IPS-18a (cell line): ENCODE measurements around the gene PTPRN2.
"Not testable (repeated sequence)": the region's sequence is repeated elsewhere in the genome, so short reads cannot be mapped to it uniquely, and the experiment has no call there.

ENCODE experiments used
- H3K27ac ChIP-seq: one replicate; pipeline ENCODE4 v1.5.1; 2013; ENCODE audit warnings: low read length
- H3K27me3 ChIP-seq: one replicate; pipeline ENCODE4 v1.6.1; 2013; ENCODE audit warnings: mild to moderate bottlenecking, low read length; ENCODE audit not compliant: control insufficient read depth, insufficient read depth
- H3K36me3 ChIP-seq: one replicate; pipeline ENCODE4 v1.6.1; 2013; ENCODE audit warnings: low read depth, low read length; ENCODE audit not compliant: control insufficient read depth
- H3K4me1 ChIP-seq: one replicate; pipeline ENCODE4 v1.6.1; 2013; ENCODE audit warnings: low read depth, low read length; ENCODE audit not compliant: control insufficient read depth
- H3K4me3 ChIP-seq: one replicate; pipeline ENCODE4 v1.5.1; 2013; ENCODE audit warnings: low read length
- H3K9ac ChIP-seq: one replicate; pipeline ENCODE4 v1.6.1; 2013; ENCODE audit warnings: mild to moderate bottlenecking, low read length, moderate library complexity
- H3K9me3 ChIP-seq: one replicate; pipeline ENCODE4 v1.6.1; 2013; ENCODE audit warnings: low read depth, low read length; ENCODE audit not compliant: control insufficient read depth

The PTPRN2 gene

DNA sequence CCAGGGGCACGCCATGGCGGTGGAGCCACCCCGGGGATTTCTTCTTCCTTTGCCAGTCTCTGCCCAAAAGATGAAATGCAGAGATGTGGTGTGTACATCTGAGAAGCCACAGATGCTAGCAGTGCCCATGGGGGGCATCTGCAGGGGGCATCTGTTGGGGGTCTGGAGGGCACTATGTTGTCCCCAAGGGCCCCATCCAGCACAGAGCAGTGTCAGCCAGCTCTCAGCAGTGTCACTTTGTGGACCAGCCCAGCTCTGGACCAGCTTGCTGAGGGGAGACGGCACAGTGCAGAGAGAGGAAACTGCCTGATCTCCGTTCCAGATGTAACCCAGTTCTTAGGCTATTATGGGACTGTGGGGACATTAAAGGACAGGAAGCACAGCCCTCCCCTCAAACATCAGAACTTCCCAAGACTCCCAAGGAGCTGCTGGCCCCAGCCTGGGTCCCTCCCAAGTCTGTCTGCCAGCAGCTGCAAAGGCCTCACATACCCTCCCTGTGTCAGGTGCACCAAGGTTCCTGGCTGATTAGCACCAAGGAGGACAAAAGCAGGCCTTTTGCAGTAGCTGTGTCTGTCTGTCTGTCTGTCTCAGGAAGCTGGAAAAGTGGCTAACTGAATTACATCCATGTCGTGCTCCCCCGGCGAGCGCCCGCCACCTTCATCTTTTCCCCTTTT, 536.5 kb downstream of the PTPRN2 start:
- Histone ChIP-seq H3K9ac (no peak overlapping the region), H3K4me1 (no peaks in the 10 kb centered on the region), H3K4me3 (no peak overlapping the region), H3K27me3 (no peaks in the 10 kb centered on the region), H3K27ac (no peak overlapping the region), H3K9me3 (no peaks in the 10 kb centered on the region), H3K36me3 (no peaks in the 10 kb centered on the region)

DNA sequence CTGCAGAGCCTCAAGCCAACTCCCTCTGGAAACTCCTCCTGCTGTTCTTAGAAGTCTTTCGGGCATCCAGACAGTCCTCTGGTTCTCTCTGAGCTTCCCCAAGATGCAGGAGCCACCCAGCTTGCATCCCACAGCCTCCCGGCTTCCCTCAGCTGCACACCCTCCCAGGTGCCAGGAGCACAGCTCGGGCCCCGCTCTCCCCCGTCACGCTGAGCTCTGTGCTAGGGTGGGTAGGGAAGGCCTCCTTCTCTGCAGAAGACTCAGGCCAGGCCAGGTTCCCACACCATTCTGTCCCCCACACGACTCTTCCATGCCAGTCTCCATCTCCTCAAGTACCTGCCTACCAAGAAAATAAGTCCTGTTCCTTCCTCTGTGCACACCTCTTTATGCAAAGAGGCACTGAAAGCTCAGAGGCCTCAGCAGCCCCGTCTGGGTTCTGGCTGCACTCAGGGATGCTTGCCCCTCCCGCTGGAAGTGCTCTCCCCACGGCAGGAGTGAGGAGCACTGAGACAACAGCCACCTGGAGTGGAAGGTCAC, 537.1 kb downstream of the PTPRN2 start:
- no peak overlapping the region for H3K4me3 ChIP-seq
- H3K9ac ChIP-seq, result no peak overlapping the region
- no peak overlapping the region for H3K27ac ChIP-seq
- H3K4me1 ChIP-seq, result no peaks in the 10 kb centered on the region
- no peaks in the 10 kb centered on the region for H3K36me3 ChIP-seq
- H3K27me3 ChIP-seq, result no peaks in the 10 kb centered on the region
- no peaks in the 10 kb centered on the region for H3K9me3 ChIP-seq

DNA sequence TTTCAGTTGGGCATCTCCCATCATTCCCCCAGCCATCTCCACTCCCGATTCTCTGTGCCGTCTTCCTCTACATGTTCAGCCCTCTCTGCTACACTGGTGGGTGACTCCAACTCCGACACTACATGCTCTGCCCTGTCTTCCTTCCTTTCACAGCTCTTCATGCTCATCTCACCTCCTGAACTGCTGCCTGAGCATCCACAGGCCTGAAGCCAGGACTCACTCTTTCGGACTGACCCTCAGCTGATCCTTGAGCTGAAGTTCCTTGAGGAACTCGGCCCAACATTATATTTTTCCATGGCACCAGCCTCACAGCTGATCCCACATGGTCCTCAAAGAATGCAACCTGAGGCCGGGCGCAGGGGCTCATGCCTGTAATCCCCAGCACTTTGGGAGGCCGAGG, 538.4 kb downstream of the PTPRN2 start:
- Histone ChIP-seq H3K4me3 (no peak overlapping the region), H3K9me3 (no peaks in the 10 kb centered on the region), H3K9ac (no peak overlapping the region)

DNA sequence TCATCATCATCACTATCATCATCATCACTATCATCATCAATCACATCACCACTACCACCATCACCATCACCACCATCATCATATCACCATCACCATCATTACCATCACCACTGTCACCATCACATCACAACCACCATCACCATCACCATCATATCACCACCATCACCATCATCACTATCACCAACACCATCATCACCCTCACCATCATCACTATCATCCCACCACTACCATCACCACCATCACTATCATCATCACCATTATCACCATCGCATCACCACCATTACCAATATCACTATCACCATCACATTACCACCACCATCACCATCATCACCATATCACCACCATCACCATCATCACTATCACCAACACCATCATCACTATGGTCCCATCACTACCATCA, 539.1 kb downstream of the PTPRN2 start:
- Histone ChIP-seq H3K27me3 (no peaks in the 10 kb centered on the region), H3K4me3 (no peak overlapping the region), H3K27ac (no peak overlapping the region), H3K36me3 (no peaks in the 10 kb centered on the region), H3K9me3 (no peaks in the 10 kb centered on the region), H3K9ac (no peak overlapping the region), H3K4me1 (no peaks in the 10 kb centered on the region)

More for the DNA sequence above, 538.4 kb downstream of the PTPRN2 start:
- H3K36me3 ChIP-seq, result no peaks in the 10 kb centered on the region
- H3K4me1 ChIP-seq, result no peaks in the 10 kb centered on the region
- H3K27me3 ChIP-seq, result no peaks in the 10 kb centered on the region
- no peak overlapping the region for H3K27ac ChIP-seq

DNA sequence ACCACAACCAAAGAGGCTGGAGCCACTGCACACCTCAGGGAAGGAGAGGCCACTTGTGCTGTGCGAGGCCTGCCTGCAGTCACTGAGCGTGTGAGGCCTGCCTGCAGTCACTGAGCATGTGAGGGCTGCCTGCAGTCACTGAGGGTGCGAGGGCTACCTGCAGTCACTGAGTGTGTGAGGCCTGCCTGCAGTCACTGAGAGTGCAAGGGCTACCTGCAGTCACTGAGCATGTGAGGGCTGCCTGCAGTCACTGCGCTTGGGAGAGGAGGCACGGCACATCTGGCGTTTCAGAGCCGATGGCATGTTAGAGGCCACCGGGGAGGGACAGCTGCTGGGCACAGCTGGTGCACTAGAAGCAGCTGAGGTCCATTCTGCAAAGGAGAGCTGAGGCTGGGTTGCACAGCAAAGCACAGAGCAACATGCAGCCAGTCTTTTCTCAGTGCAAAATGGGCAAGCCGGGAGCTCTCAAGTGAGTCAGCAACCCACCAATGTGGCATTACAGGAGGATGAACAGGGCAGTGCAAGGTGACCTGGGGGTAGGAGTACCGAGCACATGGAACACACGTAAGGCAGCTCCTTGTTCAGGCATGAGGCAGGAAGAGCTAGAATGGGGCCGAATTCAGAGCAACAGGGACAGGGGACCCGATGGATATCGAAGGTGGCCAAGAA, 540.1 kb downstream of the PTPRN2 start:
- Histone ChIP-seq H3K4me1 (no peaks in the 10 kb centered on the region), H3K36me3 (no peaks in the 10 kb centered on the region), H3K9me3 (no peaks in the 10 kb centered on the region), H3K27ac (no peak overlapping the region), H3K9ac (no peak overlapping the region), H3K4me3 (no peak overlapping the region), H3K27me3 (no peaks in the 10 kb centered on the region)

DNA sequence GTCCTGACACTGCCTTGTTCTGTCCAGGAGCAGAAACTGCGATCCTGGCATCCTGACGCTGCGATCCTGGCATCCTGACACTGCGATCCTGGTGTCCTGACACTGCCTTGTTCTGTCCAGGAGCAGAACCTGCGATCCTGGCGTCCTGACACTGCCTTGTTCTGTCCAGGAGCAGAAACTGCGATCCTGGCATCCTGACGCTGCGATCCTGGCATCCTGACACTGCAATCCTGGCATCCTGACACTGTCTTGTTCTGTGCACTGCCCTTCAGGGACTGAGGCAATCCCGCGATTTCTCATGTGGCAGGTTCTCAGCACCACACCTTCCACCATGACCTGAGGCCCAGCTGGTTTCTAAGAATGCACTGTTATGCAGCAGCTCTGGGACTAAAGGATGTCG, 541.4 kb downstream of the PTPRN2 start:
- not testable (repeated sequence) for H3K27me3 ChIP-seq, H3K4me1 ChIP-seq, H3K27ac ChIP-seq, H3K9ac ChIP-seq, H3K4me3 ChIP-seq, H3K9me3 ChIP-seq, H3K36me3 ChIP-seq

DNA sequence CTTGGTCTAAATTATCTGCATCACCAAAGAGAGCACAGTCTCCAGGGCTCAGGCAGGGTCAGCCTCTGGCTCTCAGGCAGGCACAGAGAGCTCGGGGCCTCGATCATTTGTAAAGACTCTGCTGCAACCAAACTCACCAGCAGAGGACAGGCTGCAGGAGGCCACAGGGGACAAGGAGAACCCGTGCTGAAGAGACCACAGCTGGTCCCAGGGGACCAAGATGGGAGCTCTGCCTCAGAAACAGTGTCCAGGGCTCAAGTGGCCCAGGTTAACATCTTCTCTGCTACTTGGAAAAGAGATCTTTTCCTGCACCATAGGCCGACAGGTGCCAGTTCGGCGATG, 543.2 kb downstream of the PTPRN2 start:
- Histone ChIP-seq H3K9me3 (peaks cover 2% of the 10 kb centered on the region), H3K27me3 (no peaks in the 10 kb centered on the region), H3K36me3 (no peaks in the 10 kb centered on the region), H3K4me3 (no peak overlapping the region), H3K9ac (no peak overlapping the region), H3K4me1 (no peaks in the 10 kb centered on the region), H3K27ac (no peak overlapping the region)

DNA sequence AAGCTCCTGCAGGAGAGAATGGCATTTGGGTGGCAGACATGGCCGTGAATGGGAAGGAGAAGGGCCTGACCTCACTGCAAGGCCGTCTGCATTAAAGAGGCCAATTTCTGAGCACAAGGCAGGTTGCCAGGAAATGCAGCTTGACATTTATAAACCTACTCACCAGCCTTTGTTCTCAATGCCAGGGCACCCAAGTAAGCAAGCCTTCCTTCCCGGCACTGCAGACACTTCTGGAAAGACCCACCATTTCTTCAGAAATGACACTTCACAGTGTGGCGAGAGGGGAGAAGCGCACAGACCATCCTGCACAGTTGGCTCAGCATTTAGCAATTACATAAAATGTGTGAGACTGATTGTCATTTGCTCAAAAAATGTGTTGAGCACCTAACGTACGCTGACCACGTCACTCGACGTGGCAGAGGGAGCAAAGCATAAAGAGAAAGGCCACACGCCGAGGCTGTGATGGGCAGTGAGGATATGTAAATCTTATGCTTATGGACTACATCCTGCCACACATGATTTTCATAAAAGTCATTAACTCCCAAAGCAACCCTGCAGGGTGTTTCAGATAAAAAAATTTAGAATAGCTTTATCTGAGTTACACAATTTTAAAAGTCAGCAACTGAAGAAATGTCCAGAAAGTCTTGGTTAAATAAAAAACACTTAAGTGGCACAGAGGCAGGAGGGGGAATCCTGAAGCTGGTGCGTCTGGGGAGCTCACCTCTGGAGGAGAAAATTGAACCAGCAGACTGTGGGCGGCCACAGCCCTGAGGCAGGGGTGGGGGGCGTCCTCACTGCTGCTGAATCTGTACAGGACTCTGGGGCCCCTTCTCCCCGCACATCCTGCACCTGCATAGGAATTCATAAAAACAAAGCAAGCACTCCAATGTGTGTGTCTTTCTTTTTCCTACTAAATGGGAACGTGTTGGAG, 543.8 kb downstream of the PTPRN2 start:
- H3K4me3 ChIP-seq, result no peak overlapping the region
- no peak overlapping the region for H3K9ac ChIP-seq
- H3K27ac ChIP-seq, result no peak overlapping the region
- peaks cover 9% of the 10 kb centered on the region for H3K9me3 ChIP-seq
- H3K4me1 ChIP-seq, result no peaks in the 10 kb centered on the region
- H3K36me3 ChIP-seq, result no peaks in the 10 kb centered on the region
- H3K27me3 ChIP-seq, result no peaks in the 10 kb centered on the region

DNA sequence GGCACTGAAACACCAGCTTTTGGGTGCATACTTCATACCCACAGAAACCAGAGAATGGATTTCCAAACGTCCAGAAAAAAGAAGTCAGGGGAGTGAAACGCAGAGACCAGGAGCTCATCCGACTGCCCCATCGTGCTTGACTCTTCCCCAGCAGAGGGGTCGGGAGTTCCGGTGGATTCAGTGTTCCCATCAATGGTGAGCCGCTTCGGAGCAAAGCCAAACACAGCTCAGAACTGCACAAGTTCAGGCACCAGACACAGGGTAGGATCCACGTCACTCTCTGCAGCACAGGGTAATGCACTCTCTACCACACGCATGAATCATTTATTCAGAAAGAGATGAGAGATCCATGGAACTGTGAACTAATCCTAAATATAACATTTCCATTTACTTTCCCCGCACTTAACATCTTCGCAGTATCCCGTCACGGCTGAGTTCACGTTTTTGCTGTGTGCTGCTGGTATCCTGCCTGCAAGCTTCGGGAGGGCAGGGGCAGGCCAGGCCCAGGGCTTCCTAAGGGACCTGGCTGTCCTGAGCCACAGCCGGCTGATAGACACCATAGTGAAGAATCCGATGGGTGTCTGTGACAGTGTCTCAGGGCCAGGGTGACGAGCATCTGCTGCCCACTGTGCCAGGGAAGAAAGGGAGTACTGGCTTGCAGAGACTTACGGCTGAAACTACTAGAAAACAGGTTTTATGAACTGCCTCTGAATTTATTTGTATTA, 545.3 kb downstream of the PTPRN2 start:
- Histone ChIP-seq H3K9ac (no peak overlapping the region), H3K27me3 (no peaks in the 10 kb centered on the region), H3K9me3 (peaks cover 10% of the 10 kb centered on the region), H3K4me3 (no peak overlapping the region), H3K4me1 (no peaks in the 10 kb centered on the region), H3K27ac (no peak overlapping the region), H3K36me3 (no peaks in the 10 kb centered on the region)

DNA sequence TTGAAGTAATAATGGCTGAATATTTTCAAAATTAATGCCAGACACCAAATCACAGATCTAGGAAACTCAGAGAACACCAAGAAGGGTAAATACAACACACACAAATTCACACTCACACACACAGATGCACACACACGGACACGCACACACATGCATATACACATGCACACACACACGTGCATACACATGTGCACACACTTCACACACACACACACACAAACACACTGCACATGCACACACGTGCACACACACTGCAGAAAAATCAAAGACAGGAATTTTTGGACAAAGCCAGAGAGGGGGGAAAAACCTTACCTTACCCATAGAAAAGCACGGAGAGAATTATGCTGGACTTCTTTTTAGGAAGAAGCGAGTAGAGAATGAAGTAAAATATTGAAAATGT, 547.4 kb downstream of the PTPRN2 start:
- Histone ChIP-seq H3K9me3 (peaks cover 10% of the 10 kb centered on the region), H3K36me3 (no peaks in the 10 kb centered on the region), H3K4me3 (no peak overlapping the region), H3K27me3 (no peaks in the 10 kb centered on the region), H3K4me1 (no peaks in the 10 kb centered on the region), H3K27ac (no peak overlapping the region), H3K9ac (no peak overlapping the region)

DNA sequence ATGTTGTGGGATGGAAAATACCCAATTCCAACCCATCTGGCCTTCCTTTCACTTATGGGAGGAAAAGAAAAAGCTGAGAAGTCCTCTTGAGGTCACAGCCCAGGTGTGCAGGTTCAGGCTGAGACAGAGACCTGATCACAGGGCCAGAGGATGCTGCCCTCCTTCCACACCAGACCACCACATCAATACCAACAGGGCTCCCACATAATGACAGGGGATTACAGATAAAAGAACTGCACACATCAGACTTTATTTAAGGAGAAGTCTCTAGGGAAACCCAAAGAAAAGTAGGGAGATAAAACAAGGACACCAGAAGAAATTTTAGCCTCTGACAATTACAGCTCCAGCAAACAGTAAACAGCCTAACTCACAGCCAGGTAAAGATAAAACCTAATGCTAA, 548.4 kb downstream of the PTPRN2 start:
- no peak overlapping the region for H3K27ac ChIP-seq
- H3K27me3 ChIP-seq, result no peaks in the 10 kb centered on the region
- no peak overlapping the region for H3K9ac ChIP-seq
- no peaks in the 10 kb centered on the region for H3K4me1 ChIP-seq
- H3K36me3 ChIP-seq, result no peaks in the 10 kb centered on the region
- no peak overlapping the region for H3K4me3 ChIP-seq
- peaks cover 10% of the 10 kb centered on the region for H3K9me3 ChIP-seq
